C4-2B (cell line): ENCODE data around the gene IGLL5.

Source experiments
- H3K27ac ChIP-seq: fragments of 450-650 bp; 2 replicates; pipeline ENCODE4 v1.5.1; 2017
- CTCF ChIP-seq: fragments of 450-650 bp; conservative IDR thresholded peaks from 2 replicates; pipeline ENCODE4 v1.5.1; 2017; ENCODE audit warnings: mild to moderate bottlenecking
- ZFX ChIP-seq: fragments of 450-650 bp; IDR thresholded peaks from 2 replicates; pipeline ENCODE4 v1.6.1; 2017

Gene IGLL5

GRCh38 chr22:22932512-22932941, 44.9 kb downstream of the IGLL5 start:
- TF ChIP-seq ZFX = no peak
- no peak for TF ChIP-seq CTCF
- no peak overlapping the region; the same call in 1 of the 2 replicates for H3K27ac ChIP-seq

- TF ChIP-seq CTCF (no peak), ZFX (no peak)
- H3K27ac ChIP-seq = no peak overlapping the region; the same call in 1 of the 2 replicates
Measured at GRCh38 chr22:22933100-22933806, 45.6 kb downstream of the IGLL5 start.

GRCh38 chr22:22933807-22934542, 46.4 kb downstream of the IGLL5 start:
- no peak overlapping the region; the same call in 1 of the 2 replicates for H3K27ac ChIP-seq
- TF ChIP-seq ZFX (no peak), CTCF (no peak)

GRCh38 chr22:22934543-22935055, 47.0 kb downstream of the IGLL5 start:
- H3K27ac ChIP-seq = peak overlapping the region; percentile 7; the same call in 1 of the 2 replicates

GRCh38 chr22:22935056-22935545, 47.5 kb downstream of the IGLL5 start:
- H3K27ac ChIP-seq = peak overlapping the region; percentile 7; the same call in 1 of the 2 replicates
- TF ChIP-seq CTCF (no peak), ZFX (no peak)

More at GRCh38 chr22:22934543-22935055, 47.0 kb downstream of the IGLL5 start:
- TF ChIP-seq CTCF (no peak), ZFX (no peak)

GRCh38 chr22:22935546-22936157, 48.0 kb downstream of the IGLL5 start:
- no peak for TF ChIP-seq CTCF
- TF ChIP-seq ZFX = no peak
- peak overlapping the region; percentile 8; the same call in 1 of the 2 replicates for H3K27ac ChIP-seq
